Astrocyte of the spinal cord (primary cell): Measurements from ENCODE around the gene CNBD2.
"Not testable (repeated sequence)": the region's sequence is repeated elsewhere in the genome, so short reads cannot be mapped to it uniquely, and the experiment has no call there.

ENCODE experiments used
- DNase-seq: peaks from one replicate; pipeline ENCODE4 v3.0.0; 2011; ENCODE audit warnings: low read depth, low spot score
- H3K4me3 ChIP-seq: 2 replicates; pipeline ENCODE4 v1.5.1; 2011; ENCODE audit warnings: low read depth, mild to moderate bottlenecking, low read length, moderate library complexity
- CTCF ChIP-seq: IDR thresholded peaks from 2 replicates; pipeline ENCODE4 v1.5.1; 2012; ENCODE audit warnings: low read depth, mild to moderate bottlenecking, low read length, inconsistent platforms
- in situ Hi-C: cut with HindIII; loops from 2 replicates; pipeline ENCODE4 v1.10.0; 2017; ENCODE audit warnings: low sequenced_read_pairs

The CNBD2 gene

GRCh38 chr20:35994994-35995453 is 26.6 kb downstream of the CNBD2 start:
- no peak overlapping the region for H3K4me3 ChIP-seq
- peak; percentile 74 for DNase-seq
- in situ Hi-C loops, result no loop called here
- peak; percentile 99 for TF ChIP-seq CTCF

DNA sequence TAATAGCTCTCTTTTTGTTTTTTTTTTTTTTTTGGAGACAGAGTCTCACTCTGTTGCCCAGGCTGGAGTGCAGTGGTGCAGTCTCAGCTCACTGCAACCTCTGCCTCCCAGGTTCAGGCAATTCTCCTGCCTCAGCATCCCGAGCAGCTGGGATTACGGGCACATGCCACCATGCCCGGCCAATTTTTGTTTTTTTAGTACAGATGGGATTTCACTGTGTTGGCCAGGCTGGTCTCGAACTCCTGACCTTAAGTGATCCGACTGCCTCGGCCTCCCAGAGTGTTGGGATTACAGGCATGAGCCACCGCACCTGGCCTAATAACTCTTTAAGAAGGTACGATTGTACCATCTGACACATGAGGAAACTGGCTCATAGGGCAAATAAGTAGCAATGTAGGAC is 28.1 kb downstream of the CNBD2 start:
- DNase-seq, in situ Hi-C loops, H3K4me3 ChIP-seq: not testable (repeated sequence)

DNA sequence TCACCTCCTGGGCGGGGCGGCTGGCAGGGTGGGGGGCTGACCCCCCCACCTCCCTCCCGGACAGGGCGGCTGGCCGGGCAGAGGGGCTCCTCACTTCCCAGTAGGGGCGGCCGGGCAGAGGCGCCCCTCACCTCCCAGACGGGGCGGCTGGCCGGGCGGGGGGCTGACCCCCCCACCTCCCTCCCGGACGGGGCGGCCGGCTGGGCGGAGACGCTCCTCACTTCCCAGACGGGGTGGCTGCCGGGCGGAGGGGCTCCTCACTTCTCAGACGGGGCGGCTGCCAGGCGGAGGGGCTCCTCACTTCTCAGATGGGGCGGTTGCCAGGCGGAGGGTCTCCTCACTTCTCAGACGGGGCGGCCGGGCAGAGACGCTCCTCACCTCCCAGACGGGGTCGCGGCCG is 32.9 kb downstream of the CNBD2 start:
- in situ Hi-C loops, DNase-seq, H3K4me3 ChIP-seq: not testable (repeated sequence)

GRCh38 chr20:36002855-36003254 is 34.5 kb downstream of the CNBD2 start:
- DNase-seq, result no peak
- no peak overlapping the region for H3K4me3 ChIP-seq
- in situ Hi-C loops, result no loop called here
- no peak for TF ChIP-seq CTCF

DNA sequence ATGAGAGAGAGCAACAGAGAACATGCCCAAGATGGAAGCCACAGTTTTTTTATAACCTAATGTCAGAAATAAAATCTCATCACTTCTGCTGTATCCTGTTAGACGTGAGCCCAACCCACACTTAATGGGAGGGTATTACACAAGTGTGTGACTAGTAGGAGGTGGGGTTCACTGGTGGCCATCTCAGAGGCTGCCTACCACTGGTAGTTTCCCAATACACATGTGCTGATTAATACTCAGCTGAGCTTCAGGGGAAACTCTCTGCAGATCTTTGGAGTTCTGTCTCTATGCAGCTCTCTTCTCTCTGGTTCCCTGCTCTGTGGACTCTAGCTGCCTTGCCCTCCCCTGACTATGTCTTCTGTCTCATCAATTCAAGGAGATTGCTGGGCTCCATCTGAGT is 35.7 kb downstream of the CNBD2 start:
- H3K4me3 ChIP-seq, result no peak overlapping the region
- no peak for DNase-seq
- in situ Hi-C loops, result no loop called here
- no peak for TF ChIP-seq CTCF

- TF ChIP-seq CTCF, result no peak
- in situ Hi-C loops, result no loop called here
- DNase-seq, result no peak
- no peak overlapping the region for H3K4me3 ChIP-seq
Measured at GRCh38 chr20:36008461-36009035, 40.2 kb downstream of the CNBD2 start.

GRCh38 chr20:36010076-36010475 is 41.7 kb downstream of the CNBD2 start:
- in situ Hi-C loops, result no loop called here
- no peak for TF ChIP-seq CTCF
- no peak for DNase-seq
- H3K4me3 ChIP-seq, result no peak overlapping the region

GRCh38 chr20:36010825-36011224 is 42.4 kb downstream of the CNBD2 start:
- in situ Hi-C loops, result no loop called here
- H3K4me3 ChIP-seq, result no peak overlapping the region
- TF ChIP-seq CTCF, result no peak
- DNase-seq, result no peak
